Stimulated activated CD8-positive, alpha-beta memory T cell treated with anti-CD3 and anti-CD28 coated beads, Interleukin-7, amount 100 ng/mL, for 1 hour (primary cell): Measurements from ENCODE around the gene PROCA1.

Experiments used
- DNase-seq, 2 donors: peaks; one replicate each; pipeline ENCODE4 v3.0.0-alpha.2; 2020; ENCODE audit warnings: low read depth in 2 of 2

Gene PROCA1

GRCh38 chr17:28711723-28712031 is at the start of gene PROCA1:
Gene PROCA1 (minus strand): TSS chr17:28711888. CDS start chr17:28711660, 228 bp downstream.
- DNase-seq, result no peak

- no peak for DNase-seq
Measured at GRCh38 chr17:28760601-28761562, 49.2 kb upstream of the PROCA1 start.

GRCh38 chr17:28759256-28759865 is 47.7 kb upstream of the PROCA1 start:
- no peak for DNase-seq

- no peak for DNase-seq
Measured at GRCh38 chr17:28758411-28759121, 46.9 kb upstream of the PROCA1 start.

- DNase-seq, result no peak
Measured at GRCh38 chr17:28756049-28756804, 44.5 kb upstream of the PROCA1 start.

GRCh38 chr17:28755486-28755885 is 43.8 kb upstream of the PROCA1 start:
- DNase-seq, result no peak

- no peak for DNase-seq
Measured at GRCh38 chr17:28751600-28752366, 40.1 kb upstream of the PROCA1 start.

- DNase-seq, result peak; percentile 76 to 78
Measured at GRCh38 chr17:28750178-28751047, 38.7 kb upstream of the PROCA1 start.

- DNase-seq, result no peak
Measured at GRCh38 chr17:28749516-28750177, 38.0 kb upstream of the PROCA1 start.

- no peak for DNase-seq
Measured at GRCh38 chr17:28748852-28749515, 37.3 kb upstream of the PROCA1 start.

- DNase-seq, result no peak
Measured at GRCh38 chr17:28747801-28748750, 36.4 kb upstream of the PROCA1 start.

GRCh38 chr17:28747051-28747691 is 35.5 kb upstream of the PROCA1 start:
- no peak for DNase-seq

GRCh38 chr17:28746611-28747050 is 34.9 kb upstream of the PROCA1 start:
- no peak for DNase-seq

GRCh38 chr17:28745786-28746411 is 34.2 kb upstream of the PROCA1 start:
- no peak for DNase-seq

- no peak for DNase-seq
Measured at GRCh38 chr17:28744972-28745785, 33.5 kb upstream of the PROCA1 start.
